GM21526 (cell line): ENCODE data around the gene FAM193A.
"Not testable (repeated sequence)": the region's sequence is repeated elsewhere in the genome, so short reads cannot be mapped to it uniquely, and the experiment has no call there.

Experiments
- ATAC-seq: cut with Tn5 transposase; IDR thresholded peaks from one replicate; pipeline ENCODE4 v1.9.1; 2021; ENCODE audit warnings: moderate library complexity; ENCODE audit not compliant: unreplicated experiment, low FRiP score

Gene FAM193A

DNA sequence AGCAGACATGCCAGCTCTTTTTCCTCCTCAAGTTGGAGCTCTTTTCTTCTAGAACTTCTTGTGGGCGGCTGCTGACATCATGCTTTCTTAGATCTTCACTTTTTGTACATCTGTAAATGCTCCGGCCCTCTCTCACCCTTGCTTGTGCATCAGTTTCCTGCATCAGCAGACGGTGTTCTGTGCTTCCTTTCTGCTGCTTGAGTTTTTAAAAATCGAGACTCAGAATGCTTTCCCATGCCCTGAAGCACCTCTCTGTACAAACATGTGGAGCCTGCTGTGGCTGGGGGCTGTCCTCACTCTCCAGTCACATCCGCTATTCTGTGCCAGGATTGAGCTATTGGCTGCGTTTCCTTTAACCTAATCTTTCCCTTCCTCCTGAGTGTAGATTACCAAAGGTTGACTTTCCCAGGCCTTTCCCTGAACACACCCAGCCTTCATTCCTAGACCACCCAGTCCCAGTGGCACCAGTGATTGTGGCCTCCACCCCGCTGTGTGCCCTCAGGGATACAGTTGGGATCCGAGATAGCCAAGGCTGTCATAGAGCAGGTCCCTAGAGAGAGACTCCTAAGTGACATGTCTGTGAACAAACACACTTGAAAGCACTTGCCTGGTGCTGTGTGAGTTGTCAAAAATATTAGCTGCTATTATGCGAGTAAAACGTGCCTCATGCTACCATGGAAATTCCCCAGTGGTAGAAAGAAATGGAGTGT, 177.8 kb downstream of the FAM193A start:
- ATAC-seq = no peak

DNA sequence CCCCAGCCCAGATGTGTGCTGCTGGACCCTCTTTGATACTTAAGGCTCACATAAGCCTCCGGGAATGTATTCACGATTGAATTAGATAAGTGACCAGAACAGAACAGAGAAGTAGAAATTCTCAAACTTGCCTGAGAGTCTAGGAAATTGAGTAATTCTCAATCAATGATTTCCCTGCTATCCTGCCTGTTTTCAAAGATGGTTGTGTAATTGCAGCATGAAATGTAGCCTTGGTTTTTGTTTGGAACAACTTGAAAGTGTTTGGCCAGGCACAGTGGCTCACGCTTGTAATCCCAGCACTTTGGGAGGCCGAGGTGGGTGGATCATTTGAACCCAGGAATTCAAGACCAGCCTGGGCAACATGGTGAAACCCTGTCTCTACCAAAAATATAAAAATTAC, 178.5 kb downstream of the FAM193A start:
- ATAC-seq = no peak

DNA sequence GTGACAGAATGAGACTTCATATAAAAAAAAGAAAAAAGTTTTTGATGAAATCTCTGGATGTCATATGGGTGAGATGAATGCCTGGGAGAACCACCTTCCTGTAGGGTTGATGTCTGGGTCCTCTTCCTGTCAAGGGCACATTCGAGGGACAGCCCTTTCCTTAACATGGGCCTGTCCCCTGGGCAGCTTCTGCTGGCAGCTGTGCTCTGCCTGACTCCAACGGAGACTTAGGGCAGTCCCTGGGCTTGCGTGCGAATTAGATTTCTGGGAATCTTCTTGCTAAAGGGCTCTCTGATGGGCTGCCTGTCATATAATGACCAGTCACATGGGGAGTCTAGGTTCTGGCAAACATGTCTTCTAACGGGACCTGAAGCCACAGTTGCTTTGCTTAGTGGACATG, 179.0 kb downstream of the FAM193A start:
- no peak for ATAC-seq

DNA sequence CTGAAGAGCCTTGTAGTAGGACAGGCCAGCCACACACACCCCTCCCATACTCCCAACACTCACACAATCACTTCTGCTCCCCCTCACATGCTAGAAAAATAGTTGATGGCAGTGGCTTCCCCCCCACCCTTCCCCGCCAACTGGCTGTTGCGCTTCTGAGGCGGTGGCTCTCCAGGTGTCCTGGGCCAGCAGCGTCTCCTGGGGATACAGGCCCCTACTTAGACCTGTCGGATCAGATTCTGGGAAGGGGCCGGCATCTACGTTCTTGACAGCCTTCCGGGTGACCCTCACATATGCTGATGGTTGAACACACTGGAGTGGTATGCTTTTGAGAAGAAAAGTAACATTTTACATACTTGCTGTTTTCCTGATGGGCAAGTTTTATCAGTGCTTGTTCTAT, 179.8 kb downstream of the FAM193A start:
- ATAC-seq = no peak

DNA sequence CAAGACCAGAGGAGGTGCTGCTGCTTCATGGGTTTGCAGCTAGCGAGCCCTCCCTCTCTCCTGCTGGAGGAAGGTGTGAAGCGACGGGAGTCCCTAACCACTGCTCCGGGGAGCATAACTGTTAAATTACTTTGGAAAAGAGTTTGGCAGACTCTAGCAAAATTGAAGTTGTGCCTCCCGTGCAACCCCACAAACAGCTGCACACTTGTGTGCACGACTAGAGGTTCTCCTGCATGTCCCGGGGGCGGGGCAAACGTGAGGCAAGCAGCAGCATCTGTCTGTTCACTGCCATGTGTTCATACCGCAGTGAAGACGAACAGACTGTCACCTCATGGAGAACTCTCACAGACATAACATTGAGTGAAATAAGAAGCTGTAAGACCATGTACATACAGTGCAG, 185.1 kb downstream of the FAM193A start:
- ATAC-seq = no peak

DNA sequence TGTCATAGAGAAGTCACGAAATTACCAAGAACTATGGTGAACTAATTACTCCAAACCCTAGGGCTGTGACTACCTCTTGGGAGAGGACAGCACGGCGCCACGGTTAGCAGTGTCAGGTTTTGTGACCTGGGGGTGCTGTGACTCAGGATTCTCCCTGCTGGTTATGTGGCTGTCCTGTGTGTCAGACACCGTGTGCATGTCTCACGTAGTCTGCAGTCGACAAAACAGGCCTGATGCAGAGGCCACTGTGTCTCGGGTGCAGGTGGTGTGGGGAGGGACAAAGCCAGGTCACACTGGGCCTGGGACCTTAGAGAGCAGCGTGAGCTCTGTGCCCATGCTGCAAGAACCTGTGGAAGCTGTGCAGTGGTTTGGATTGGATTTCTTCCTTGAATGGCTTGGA, 185.6 kb downstream of the FAM193A start:
- no peak for ATAC-seq

DNA sequence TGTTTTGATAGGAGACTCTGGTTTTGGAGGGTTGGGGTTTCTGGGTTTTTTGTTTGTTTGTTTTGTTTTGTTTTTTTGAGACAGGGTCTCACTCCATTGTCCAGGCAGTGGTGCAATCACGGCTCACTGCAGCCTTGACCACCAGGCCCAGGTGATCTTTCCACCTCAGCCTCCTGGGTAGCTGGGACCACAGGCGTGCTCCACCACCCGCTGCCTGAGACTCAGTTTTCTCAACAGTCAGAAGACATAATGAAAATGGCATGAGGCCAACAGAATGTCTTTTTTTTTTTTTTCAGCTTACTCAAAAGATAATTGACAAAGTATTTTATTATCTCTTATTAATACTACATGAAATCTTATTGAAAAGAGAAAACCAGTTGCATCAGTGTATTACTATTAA, 187.3 kb downstream of the FAM193A start:
- ATAC-seq = no peak

DNA sequence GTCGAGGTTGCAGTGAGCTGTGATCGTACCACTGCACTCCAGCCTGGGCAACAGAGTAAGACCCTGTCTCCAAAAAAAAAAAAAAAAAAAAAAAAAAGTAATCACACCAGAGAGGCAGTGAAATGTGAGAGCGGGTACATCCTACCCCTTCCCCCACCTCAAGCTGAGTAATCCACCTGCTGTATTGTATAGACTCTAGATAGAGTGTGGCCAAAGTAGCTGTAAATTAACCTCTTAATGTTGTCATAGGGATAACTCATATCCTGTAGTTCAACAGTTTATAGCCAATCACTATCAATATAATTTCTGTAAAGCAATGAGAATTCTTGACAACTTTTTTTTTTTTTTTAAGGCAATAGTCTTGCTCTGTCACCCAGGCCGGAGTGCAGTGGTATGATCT, 188.9 kb downstream of the FAM193A start:
- no peak for ATAC-seq

DNA sequence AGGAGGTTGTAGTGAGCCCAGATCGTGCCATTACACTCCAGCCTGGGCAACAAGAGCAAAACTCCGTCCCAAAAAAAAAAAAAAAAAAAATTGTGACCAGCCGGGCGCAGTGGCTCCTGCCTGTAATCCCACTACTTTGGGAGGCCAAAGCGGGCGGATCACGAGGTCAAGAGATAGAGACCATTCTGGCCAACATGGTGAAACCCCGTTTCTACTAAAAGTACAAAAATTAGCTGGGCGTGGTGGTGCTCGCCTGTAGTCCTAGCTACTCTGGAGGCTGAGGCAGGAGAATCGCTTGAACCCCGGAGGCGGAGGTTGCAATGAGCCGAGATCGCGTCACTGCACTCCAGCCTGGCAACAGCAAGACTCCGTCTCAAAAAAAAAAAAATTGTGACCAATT, 190.4 kb downstream of the FAM193A start:
- not testable (repeated sequence) for ATAC-seq

DNA sequence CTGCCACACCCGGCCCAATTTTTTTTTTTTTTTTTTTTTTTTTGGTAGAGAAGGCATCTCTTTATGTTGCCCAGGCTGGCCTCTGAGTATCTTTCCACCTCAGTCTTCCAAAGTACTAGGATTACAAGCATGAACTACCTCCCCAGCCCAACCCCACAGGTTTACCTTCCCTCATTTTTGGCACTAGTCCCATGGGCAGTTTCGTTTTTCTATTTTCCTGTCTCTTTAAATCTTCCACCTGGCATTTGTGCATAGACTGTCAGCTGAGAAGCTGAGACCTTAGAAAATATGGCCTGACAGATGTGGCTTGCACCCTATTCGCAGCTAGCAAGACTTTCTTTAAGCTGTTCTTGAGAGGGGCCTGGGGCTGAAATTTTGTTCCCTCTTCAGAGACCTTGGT, 191.8 kb downstream of the FAM193A start:
- no peak for ATAC-seq

DNA sequence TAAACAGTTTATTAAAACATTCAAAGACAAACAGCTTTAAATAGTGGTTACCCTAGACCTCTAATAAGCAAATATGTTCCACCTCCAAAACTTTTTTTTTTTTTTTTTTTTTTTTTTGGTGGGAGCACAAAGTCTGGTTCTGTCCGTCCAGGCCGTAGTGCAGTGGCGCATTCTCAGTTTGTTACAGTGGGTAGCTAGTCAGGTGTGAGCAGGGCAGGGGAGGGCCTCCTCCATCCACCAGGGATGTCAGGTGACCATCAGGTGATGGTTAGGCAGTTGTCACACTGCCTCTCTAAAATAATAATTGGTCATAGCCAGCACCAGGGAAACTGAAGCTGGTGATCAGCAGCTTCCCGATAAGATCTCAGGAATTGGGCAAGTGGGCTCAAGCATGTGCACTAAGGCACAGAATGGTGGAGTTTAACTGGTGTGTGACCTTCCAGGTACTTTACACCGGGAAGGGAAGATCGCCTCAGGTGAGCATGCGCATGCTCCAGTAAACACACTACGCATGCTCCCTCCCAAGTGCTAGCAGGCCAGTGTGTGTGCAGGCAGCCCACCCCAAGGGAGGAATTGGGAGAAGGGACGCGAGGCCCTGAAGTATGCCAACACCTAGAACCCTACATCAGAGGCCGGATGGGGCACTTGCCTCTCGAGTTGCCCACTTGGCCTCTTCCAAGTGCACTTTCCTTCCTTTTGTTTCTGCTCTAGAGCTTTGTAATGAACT, 192.5 kb downstream of the FAM193A start:
- no peak for ATAC-seq

DNA sequence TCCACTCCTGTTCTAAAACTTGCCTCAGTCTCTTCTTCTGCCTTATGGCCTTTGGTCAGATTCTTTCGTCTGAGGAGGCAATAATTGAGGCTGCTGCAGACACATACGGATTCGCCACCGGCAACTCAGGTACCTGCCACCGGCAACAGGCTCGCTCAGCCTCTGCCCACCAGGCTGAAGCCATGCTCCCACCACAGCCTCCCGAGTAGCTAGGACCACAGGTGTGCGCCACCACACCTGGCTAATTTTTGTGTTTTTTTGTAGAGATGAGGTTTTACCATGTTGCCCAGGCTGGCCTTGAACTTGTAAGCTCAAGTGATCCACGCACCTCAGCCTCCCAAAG, 193.1 kb downstream of the FAM193A start:
- no peak for ATAC-seq

DNA sequence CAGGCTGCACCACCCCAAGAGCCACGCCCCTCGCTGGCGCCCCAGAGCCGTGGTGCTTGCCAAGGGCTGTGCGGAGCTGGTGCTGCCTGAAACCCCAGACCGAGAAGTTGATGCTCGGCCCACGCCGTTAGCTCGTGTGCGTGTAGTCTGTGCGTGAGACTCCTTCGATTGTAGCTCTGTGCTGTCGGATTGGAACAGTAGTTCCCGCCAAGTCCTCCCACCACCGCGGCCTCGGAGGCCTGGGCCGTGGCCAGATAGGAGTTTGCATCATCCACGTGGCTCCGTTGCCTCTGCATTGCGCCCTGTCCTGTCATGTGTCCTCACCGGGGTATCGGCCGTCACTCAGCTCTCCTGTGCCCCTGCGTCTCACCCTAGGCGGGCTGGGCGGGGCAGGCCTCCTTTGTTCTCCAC, 195.5 kb downstream of the FAM193A start:
- ATAC-seq = no peak

DNA sequence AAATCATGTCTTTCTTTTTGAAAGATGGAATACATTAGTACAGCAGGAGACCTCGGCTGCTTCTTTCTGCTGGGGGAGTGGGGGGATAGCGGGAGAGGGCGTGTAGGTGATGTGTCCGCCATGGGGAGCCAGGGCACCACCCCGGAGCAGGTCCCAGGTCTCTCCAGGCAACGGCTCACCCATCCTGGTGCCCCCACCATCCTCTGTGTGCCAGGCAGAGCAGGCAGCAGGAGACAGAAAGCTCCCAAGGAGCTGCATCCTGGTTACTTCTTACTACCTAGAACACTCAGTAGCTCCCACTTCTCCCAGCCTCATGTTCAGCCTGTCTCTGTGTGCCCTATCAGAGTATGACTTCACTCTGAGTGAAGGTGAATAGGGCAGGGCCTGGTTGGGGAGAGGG, 196.1 kb downstream of the FAM193A start:
- no peak for ATAC-seq

DNA sequence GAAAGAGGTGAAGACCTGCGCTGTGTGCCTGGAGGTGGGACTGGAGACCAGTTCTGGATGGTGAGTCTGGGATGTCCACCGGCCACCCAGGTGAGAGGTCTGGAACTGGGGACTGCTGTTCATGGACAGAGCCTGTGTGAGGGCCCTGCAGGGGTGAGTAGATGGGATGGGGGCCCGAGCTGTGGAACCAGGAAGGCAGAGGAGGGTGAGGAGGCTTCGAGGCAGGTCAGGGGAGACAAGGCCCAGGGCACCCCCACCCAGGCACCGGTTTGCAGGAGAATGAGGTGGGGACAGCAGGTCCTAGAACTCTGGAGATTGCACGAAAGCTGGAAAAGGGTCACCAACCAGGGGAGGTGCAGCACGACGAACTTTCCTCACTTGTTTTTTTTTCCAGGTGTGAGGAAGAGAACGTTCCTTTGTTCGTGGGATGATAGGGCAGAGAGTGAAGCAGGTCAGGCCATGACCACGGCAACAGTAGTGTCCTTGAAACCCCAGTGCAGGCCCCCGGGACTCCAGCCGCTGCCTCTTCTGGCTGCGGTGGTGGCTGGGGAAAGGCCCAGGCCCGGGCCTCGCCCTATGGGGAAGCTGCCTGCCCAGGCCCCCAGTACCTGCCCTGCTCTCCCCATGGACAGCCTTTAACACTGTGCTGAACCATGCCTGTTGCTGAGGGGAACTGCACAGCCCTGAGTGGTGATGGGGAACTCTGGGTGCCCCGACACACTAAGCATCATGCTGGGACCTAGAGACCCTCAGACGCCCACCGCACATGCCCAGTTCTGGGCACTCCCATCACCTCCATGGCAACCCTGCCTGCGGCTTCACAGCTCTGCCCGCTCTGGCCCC, 196.8 kb downstream of the FAM193A start:
- ATAC-seq = no peak

DNA sequence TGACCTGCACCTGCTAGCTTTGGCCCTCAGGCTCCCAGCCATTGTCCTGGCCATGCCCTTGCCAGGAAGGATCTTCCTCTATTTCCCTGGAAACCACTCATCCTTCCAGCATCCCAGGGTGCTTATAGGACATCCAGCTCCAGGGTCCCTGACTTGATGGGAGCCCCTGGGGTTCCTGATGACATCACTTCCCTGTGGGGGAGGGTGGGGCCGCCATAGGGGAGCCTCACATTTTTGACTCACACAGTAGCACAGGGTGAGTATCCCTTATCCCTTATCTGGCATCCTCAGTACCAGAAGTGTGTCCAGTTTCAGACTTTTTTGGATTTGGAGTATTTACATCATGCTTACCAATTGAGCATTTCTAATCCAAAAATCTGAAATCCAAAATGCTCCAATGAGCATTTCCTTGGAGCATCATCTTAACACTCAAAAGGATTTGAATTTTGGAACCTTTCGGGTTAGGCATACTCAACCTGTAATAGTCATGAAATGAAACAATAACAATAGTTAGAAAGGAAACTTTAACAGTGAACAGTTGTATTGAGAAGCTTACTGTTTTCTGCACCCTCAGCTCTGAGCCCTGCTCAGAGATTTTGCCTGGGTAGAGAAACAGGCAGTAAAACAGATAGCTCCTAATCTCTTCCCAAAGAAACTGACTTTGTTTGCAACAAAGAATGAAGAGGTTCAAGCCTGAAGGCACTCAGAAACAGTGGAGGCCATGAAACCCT, 197.6 kb downstream of the FAM193A start:
- no peak for ATAC-seq

DNA sequence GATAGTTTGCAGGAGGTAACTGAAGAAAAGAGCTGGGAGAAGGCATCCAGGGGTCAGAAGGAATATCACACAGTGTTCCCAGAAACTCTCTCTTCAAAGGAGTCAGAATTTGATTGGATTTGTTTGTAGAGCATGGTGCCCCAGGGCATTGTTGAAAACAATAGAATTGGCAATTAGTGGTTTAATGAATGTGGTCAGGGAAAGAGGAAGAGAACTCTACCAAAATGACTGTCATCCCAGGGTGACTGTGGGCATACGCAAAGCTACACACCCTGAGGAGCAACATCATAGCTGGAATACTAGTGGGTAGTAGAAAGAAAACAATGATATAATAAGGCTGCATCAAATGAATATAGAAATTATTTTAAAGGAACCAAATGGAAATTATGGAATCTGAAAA, 198.2 kb downstream of the FAM193A start:
- ATAC-seq = no peak

DNA sequence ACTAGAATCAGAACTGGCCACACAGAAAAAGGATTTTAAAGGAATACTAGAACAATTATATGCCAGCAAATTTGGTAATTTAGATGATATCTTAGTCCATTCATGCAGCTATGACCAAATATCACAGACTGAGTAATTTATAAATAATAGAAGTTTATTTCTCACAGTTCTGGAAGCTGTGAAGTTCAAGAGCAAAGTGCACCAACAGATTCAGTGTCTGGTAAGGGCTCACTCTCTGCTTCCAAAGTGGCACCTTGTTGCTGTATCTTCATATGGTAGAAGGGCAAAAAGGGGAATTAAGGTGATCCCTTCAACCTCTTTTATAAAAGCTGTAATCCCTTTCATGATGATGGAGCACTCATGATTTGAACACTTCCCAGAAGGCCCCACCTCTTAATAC, 199.4 kb downstream of the FAM193A start:
- no peak for ATAC-seq

DNA sequence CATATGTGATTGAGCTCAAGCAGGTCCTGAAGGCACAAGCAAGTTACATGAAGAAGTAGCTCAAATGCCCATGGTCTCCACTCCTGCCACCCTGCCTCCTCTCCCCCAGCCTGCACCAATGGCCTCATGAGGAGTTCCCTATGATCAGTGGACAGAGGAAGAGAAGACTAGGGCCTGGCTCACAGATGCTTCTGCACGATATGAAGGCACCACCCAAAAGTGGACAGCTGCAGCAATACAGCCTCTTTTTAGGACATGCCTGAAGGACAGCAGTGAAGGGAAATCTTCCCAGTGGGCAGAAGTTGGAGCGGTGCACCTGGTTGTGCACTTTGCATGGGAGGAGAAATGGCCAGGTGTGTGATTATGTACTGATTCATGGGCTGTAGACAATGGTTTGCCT, 201.8 kb downstream of the FAM193A start:
- ATAC-seq = not testable (repeated sequence)

DNA sequence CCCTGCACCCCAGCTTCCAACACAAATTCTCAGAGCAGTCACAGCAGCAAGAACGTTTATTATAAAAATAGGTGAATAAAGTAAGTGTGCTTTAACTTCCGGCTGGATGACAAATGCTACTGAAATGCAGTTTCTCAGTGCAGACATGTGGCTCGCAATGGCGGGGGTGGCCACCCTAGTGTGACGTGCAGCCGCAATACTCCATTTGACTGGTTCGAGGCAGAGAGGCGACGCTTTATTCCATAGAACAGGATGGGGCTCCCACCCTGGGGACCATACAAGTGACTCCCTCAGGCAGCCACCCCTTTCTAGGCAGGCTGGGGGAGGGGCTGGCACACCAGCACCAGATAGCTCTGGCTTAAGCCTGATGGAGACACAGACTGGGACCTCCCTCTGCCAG, 205.2 kb downstream of the FAM193A start:
- ATAC-seq = no peak
